ENCODE measurements around the gene GID8.

DNA sequence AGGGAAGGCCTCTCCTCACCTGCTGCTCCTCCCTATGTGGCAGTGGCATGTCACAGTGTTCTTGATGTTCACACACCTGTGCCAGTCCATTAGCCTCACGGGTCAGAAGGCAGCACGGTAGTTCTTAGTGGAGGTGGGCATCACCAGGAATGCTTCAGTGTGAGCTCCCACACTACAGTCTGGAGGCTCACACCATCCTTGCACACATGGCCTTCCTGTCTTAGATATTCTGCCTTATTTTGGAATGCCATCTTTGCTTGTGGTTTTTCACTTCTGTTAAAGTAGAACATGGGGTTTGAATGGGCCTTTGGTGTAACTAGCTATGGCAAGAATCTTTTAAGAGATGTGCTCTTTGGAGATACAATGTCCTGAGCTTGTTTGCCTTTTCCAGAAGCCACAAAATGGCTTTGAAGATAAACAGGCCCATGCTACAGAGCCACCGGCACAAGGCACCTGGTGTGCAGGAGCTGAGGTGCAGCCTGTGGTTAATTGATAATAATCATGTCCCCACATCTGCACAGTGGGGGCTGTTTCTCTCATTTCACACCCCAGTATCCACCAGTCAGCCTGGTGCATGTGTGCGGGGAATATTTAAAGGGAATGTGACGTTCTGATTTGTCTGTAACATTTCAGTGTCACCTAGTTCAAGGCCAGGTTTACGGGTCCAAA, 11.3 kb downstream of the GID8 start:
- TF ChIP-seq, protein P1, sequence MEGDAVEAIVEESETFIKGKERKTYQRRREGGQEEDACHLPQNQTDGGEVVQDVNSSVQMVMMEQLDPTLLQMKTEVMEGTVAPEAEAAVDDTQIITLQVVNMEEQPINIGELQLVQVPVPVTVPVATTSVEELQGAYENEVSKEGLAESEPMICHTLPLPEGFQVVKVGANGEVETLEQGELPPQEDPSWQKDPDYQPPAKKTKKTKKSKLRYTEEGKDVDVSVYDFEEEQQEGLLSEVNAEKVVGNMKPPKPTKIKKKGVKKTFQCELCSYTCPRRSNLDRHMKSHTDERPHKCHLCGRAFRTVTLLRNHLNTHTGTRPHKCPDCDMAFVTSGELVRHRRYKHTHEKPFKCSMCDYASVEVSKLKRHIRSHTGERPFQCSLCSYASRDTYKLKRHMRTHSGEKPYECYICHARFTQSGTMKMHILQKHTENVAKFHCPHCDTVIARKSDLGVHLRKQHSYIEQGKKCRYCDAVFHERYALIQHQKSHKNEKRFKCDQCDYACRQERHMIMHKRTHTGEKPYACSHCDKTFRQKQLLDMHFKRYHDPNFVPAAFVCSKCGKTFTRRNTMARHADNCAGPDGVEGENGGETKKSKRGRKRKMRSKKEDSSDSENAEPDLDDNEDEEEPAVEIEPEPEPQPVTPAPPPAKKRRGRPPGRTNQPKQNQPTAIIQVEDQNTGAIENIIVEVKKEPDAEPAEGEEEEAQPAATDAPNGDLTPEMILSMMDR (IDR thresholded peaks at IDR 0.05; ENCODE audit: low read depth, low read length, missing input control) = no peak
- TF ChIP-seq, protein P2, sequence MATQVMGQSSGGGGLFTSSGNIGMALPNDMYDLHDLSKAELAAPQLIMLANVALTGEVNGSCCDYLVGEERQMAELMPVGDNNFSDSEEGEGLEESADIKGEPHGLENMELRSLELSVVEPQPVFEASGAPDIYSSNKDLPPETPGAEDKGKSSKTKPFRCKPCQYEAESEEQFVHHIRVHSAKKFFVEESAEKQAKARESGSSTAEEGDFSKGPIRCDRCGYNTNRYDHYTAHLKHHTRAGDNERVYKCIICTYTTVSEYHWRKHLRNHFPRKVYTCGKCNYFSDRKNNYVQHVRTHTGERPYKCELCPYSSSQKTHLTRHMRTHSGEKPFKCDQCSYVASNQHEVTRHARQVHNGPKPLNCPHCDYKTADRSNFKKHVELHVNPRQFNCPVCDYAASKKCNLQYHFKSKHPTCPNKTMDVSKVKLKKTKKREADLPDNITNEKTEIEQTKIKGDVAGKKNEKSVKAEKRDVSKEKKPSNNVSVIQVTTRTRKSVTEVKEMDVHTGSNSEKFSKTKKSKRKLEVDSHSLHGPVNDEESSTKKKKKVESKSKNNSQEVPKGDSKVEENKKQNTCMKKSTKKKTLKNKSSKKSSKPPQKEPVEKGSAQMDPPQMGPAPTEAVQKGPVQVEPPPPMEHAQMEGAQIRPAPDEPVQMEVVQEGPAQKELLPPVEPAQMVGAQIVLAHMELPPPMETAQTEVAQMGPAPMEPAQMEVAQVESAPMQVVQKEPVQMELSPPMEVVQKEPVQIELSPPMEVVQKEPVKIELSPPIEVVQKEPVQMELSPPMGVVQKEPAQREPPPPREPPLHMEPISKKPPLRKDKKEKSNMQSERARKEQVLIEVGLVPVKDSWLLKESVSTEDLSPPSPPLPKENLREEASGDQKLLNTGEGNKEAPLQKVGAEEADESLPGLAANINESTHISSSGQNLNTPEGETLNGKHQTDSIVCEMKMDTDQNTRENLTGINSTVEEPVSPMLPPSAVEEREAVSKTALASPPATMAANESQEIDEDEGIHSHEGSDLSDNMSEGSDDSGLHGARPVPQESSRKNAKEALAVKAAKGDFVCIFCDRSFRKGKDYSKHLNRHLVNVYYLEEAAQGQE (IDR thresholded peaks at IDR 0.05) = no peak
- TF ChIP-seq EGR1 (IDR thresholded peaks at IDR 0.05; ENCODE audit: low read depth in 2 of 2) (no peak), TAF1 (conservative IDR thresholded peaks at IDR 0.05) (no peak), FOXA1 (IDR thresholded peaks at IDR 0.05) (no peak)
- TF ChIP-seq, protein P3, sequence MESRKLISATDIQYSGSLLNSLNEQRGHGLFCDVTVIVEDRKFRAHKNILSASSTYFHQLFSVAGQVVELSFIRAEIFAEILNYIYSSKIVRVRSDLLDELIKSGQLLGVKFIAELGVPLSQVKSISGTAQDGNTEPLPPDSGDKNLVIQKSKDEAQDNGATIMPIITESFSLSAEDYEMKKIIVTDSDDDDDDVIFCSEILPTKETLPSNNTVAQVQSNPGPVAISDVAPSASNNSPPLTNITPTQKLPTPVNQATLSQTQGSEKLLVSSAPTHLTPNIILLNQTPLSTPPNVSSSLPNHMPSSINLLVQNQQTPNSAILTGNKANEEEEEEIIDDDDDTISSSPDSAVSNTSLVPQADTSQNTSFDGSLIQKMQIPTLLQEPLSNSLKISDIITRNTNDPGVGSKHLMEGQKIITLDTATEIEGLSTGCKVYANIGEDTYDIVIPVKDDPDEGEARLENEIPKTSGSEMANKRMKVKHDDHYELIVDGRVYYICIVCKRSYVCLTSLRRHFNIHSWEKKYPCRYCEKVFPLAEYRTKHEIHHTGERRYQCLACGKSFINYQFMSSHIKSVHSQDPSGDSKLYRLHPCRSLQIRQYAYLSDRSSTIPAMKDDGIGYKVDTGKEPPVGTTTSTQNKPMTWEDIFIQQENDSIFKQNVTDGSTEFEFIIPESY (IDR thresholded peaks at IDR 0.05) = no peak
- TF ChIP-seq, protein P4, sequence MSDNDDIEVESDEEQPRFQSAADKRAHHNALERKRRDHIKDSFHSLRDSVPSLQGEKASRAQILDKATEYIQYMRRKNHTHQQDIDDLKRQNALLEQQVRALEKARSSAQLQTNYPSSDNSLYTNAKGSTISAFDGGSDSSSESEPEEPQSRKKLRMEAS (IDR thresholded peaks at IDR 0.05) = no peak
- TF ChIP-seq, protein P5, sequence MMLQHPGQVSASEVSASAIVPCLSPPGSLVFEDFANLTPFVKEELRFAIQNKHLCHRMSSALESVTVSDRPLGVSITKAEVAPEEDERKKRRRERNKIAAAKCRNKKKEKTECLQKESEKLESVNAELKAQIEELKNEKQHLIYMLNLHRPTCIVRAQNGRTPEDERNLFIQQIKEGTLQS (IDR thresholded peaks at IDR 0.05) = no peak

All from liver (tissue), 3 donors.